Measurements from ENCODE around the gene EPHA1. TPM values are rescaled to one million over a fixed set of nuclear protein-coding genes. Genes with fewer than 3 reads are reported as not detected.
"Not testable (repeated sequence)": the region's sequence is repeated elsewhere in the genome, so short reads cannot be mapped to it uniquely, and the experiment has no call there.

Gene EPHA1
- total RNA-seq, 1 donor from 2014 or later: 12.5 TPM

- no peak for DNase-seq
Measured at GRCh38 chr7:143429770-143430698, 21.4 kb upstream of the EPHA1 start.

GRCh38 chr7:143426479-143427142, 18.0 kb upstream of the EPHA1 start:
- no peak for DNase-seq

- DNase-seq: not testable (repeated sequence)
Measured at GRCh38 chr7:143424476-143424875, 15.8 kb upstream of the EPHA1 start.

- peak; percentile 87 for DNase-seq
Measured at GRCh38 chr7:143422033-143422432, 13.4 kb upstream of the EPHA1 start.

- not testable (repeated sequence) for DNase-seq
Measured at GRCh38 chr7:143420624-143421023, 12.0 kb upstream of the EPHA1 start.

- DNase-seq: no peak
Measured at GRCh38 chr7:143419880-143420279, 11.2 kb upstream of the EPHA1 start.

- DNase-seq: peak; percentile 51
Measured at GRCh38 chr7:143418681-143419458, 10.2 kb upstream of the EPHA1 start.

GRCh38 chr7:143417734-143418383, 9.2 kb upstream of the EPHA1 start:
- no peak for DNase-seq

- peak; percentile 84 for DNase-seq
Measured at GRCh38 chr7:143416565-143417149, 8.0 kb upstream of the EPHA1 start.

- no peak for DNase-seq
Measured at GRCh38 chr7:143415742-143416397, 7.2 kb upstream of the EPHA1 start.

GRCh38 chr7:143415209-143415608, 6.6 kb upstream of the EPHA1 start:
- DNase-seq: not testable (repeated sequence)

- DNase-seq: no peak
Measured at GRCh38 chr7:143413123-143413522, 4.5 kb upstream of the EPHA1 start.

GRCh38 chr7:143411976-143412708, 3.5 kb upstream of the EPHA1 start:
- no peak for DNase-seq

- DNase-seq: peak; percentile 79
Measured at GRCh38 chr7:143410521-143411004, 1.9 kb upstream of the EPHA1 start.

- DNase-seq: no peak
Measured at GRCh38 chr7:143408252-143408685, 387 bp downstream of the EPHA1 start.

GRCh38 chr7:143407287-143408251, 1.1 kb downstream of the EPHA1 start:
- no peak for DNase-seq

- no peak for DNase-seq
Measured at GRCh38 chr7:143406002-143406357, 2.7 kb downstream of the EPHA1 start.

- DNase-seq: peak; percentile 93
Measured at GRCh38 chr7:143405173-143406001, 3.3 kb downstream of the EPHA1 start.

Measured in tongue (tissue), 2 donors.